HTERT RPE-1 (cell line): ENCODE results near the gene F13B.
"Not testable (repeated sequence)": the region's sequence is repeated elsewhere in the genome, so short reads cannot be mapped to it uniquely, and the experiment has no call there.

Source experiments
- in situ Hi-C: fragments of 300-500 bp; cut with MboI; formaldehyde crosslinking; loops from 4 replicates; pipeline ENCODE4 v1.14.3; 2020; ENCODE audit warnings: low sequenced_read_pairs

F13B gene

DNA sequence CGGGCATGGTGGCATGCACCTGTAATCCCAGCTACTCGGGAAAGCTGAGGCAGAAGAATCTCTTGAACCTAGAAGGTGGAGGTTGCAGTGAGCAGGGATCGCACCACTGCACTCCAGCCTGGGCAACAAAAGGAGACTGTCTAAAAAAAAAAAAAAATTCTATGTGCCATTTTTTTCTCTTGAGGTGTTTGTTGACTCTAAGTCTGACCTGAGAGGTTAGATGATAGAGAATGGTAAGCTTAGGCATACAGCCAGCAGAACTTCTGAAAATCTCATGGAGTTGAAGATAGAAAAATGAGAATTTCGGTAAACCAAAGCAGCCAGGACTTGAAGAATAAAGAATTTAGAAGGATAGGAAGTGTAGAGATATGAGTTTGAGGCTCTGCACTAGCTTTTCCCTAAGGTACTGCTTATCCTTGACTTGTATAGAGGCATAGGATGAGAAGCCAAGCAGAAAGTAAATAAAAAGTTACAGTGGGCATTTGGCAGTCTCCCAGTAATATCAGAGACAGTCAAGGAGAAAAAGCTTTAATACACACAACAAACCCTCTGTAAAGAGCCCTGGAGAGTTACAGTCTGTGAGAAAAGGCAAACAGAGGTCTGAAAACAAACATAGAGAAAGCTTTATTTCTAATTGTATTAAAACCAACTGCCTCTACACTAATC is 24.3 kb downstream of the F13B start:
- in situ Hi-C loops = no loop called here

DNA sequence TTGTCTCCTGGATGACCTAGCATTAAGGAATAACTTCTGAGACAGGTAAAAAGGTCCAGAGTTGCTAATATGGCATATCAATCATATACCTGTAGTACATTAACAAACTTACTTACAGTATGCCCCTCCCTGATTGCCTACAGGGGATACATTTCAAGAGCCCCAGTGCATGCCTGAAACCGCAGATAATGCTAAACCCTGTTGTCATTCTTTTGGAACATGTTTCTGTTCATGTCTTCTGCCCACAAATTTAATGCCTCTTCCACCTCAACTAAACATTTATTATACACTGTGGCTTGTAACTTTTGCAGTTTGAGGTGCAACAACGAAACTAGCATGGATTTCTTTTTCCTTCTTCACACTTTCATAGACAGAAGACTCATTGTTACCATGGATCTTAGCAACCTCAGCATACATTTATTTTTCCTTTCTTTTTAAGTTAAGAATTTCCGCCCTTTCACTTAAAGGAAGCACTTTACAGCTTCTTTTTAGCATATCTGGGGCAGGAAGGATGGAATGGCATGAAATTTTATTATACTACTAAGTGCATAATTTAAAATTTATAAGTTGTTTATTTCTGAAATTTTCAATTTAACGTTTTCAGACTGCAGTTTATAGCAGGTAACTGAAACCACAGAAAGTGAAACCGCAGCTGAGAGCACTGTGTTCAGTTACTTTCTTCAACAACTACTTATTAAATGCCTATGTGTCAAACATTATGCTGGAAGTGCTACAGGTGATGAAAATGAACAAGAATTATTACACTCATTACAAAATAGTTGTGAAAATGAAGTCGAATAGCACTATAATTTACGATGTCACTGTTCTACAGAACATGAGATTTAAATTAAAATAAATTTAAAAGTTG is 25.3 kb downstream of the F13B start:
- in situ Hi-C loops = no loop called here

DNA sequence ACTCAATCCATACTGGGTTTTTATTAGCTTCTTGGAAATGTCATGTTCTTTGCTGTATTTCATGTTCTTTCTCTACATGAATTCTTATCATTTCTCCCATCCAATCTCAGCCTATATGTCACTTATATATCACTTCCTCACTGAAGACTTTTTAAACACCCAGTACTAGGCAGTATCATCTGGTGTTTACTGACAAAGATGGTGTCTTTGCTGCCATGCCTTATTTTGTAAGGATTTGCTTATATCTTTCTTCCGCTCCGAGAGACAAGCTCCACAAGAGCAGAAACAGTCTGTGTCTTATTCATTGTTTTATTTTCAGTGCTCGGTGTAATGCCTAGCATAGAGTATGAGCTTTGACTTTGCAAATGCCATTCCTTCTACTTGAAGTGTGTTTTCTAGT is 30.2 kb downstream of the F13B start:
- in situ Hi-C loops = no loop called here

DNA sequence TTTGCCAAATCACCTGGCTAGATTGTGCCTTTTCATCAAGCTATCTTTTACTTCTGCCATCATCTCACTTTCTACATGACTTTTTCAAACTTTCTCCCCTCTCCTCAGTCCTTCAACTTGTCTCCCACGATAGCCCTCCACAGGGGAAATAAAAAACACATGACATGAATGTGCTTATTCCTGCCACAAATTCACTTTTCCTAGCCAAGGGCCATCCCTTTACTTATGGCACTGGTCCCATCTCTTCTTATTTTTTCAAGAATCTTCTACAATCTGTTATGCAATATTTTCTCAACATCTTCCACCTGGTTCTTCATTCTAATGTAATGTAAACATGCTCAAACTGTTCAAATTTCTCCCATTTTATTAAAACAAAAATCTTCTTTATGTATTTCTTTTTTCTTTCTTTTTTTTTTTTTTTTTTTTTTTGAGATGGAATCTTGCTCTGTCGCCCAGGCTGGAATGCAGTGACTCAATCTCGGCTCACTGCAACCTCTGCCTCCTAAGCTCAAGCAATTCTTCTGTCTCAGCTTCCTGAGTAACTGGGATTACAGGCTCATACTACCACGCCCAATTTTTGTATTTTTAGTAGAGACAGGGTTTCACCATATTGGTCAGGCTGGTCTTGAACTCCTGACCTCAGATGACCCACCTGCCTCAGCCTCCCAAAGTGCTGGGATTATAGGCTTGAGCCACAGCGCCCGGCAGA is 32.3 kb downstream of the F13B start:
- in situ Hi-C loops = not testable (repeated sequence)

DNA sequence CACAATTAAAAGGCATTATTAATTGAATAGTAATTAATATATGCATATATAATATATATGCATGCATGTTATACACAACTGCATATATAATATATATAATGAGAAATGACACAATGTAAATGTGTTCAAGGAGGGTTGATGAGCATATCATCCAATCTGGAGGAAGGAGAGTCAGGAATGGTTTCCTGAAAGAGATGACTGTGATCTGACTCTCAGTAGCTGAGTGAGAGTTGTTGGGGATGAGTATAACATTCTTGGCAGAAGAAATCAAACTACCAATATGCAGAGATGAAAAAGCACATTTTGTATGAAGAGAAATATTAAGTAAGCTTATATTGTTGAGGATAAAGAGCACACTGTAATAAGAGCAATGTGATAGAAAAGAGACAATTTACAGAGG is 37.3 kb downstream of the F13B start:
- in situ Hi-C loops = no loop called here

DNA sequence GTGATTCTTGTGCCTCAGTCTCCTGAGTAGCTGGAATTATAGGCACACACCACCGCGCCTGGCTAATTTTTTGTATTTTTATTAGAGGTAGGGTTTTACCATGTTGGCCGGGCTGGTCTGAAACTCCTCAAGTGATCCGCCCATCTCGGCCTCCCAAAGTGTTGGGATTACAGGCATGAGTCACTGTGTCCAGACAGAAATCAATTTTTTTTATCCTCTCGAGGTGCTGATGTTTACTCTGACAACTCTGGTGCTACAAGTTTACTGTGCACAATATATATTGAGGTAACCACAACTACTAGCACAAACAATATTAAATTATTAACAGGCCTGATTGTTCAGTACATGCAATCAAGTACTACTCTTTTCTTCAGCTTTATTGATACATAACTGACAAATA is 39.7 kb downstream of the F13B start:
- in situ Hi-C loops = no loop called here

DNA sequence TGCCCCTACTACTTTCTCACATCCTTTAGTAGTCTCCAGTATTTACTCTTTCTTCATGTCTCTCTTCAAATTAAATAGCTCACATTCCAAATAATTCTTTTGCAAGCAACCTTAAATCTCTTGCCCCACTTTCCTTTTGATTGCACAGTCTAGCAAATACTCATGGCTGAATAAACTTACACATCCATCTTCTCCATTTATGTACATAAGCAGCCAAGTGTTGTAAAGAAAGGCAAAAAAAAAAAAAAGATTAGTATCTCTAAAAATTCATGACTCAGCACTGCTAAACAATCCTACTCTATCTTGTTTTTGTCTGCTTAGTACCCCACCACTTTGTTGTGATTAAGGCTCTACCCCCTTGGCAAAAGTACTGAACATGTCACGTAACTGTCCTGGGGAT is 42.6 kb downstream of the F13B start:
- in situ Hi-C loops = no loop called here

DNA sequence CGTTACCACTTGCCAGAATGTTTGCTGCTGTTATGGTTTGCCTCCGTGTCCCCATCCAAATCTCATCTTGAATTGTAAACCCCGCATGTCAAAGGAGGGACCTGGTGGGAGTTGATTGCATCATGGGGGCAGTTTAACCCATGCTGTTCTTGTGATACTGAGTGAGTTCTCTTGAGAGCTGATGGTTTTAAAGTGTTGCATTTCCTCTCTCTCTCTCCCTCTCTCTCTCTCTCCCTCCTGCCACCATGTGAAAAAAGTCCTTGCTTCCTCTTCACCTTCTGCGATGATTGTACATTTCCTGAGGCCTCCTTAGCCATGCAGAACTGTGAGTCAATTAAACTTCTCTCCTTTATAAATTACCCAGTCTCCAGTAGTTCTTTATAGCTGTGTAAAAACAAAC is 45.3 kb downstream of the F13B start:
- in situ Hi-C loops = no loop called here

DNA sequence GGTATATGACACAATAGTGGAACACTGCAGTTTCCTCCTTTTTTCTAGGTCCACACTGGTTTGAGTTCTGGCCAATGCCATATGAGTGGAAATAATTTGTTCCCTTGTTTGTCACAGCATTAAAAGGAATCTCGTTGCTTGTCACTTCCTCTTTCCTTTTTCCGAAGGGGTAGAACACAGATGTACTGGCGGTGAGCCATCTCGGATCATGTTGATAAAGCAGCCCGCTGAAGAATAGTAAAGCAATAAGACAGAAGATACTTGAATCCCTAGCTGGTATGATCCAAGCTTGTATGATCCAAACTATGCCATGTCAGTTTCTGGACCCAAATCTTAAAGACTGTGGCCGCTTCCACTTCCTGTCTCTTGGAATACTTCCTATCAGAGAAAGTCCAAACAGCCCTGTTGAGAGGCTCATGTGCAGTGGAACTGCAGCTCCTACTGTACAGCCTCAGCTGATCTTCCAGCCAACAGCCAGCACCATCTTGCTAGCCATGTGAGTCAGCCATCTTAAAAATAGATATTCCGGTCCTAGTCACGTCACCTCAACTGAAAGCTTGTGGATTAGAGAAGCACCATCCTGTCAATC is 49.4 kb downstream of the F13B start:
- in situ Hi-C loops = no loop called here

DNA sequence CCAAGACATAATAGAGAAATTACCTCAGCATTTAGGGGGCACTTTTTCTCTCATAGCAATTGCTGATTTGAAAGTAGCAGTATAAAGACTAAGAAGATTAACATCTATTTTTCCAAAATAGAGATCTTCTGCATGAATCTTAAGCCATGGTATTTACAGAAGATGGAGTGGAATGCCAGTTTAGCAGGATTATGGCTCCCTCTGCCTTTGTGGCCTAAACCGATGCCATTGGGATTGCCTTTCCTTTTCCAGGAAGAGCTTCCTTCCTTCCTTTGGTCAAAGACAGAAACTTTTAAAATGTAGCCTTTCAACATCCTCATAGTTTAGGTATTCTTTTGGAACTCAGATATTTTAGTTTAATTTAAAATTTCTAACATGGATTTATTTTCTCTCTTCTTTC is 50.3 kb downstream of the F13B start:
- in situ Hi-C loops = no loop called here

DNA sequence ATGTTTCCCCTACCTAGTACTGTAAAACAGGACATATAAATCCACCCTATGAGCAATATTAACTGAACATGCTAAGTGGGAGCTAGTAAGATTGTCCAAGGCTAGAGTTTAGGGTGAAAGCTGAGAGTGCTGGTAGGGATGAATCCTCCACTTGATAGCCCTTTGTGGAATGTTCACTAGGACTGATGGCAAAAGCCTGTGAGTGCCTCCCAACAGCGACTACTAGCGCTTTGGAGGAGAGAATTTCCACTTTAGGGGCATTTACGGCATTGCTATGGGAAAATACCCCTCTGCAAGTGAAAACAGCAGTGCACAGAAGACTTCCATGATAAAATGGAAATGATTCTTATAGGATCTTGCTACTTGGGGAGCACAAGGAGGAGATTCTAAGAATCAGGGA is 53.8 kb downstream of the F13B start:
- in situ Hi-C loops = no loop called here

DNA sequence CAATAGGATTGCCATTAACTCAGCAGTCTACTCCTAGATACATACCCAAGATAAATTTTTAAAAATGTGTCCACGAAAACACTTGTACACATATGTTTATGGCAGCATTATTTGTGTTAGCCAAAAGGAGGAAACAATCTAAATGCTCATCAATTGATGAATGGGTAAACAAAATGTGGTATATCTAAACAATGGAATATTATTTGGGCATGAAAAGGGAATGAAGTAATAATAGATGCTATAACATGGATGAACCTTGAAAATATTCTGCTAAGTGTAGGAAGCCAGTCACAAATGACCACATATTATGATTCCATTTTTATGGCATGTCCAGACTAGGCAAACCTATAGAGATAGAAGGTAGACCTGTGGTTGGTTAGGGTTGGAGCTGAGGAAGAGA is 55.4 kb downstream of the F13B start:
- in situ Hi-C loops = no loop called here

DNA sequence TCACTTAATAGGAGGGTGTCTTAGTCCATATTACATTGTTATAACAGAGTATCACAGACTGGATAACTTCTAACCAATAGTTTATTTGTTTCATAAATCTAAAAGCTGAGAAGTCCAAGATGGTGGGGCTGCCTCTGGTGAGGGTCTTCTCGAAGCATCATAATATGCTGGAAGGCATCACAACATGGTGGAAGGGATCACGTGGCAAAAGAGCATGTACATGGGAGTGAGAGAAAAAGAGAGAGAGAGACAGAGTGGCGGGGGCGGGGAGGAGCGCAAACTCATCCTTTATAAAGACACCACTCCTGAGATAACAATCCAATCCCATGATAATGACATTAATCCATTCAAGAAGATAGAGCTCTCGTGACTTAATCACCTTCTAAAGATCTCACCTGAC is 58.2 kb downstream of the F13B start:
- in situ Hi-C loops = no loop called here

DNA sequence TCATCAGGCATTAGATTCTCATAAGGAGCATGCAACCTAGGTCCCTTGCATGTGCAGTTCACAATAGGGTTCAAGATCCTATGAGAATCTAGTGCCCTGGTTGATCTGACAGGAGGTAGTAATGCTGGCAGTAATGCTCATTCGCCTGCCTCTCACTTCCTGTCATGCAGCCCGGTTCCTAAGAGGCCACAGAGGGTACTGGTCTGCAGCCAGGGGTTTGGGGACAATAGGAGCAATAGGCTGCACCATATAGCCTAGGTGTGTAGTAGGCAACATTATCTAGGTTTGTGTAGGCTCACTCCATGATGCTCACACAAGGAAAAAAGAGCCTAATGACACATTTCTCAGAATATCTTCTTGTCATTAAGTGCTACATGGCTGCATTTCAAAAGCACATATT is 63.9 kb downstream of the F13B start:
- in situ Hi-C loops = no loop called here

DNA sequence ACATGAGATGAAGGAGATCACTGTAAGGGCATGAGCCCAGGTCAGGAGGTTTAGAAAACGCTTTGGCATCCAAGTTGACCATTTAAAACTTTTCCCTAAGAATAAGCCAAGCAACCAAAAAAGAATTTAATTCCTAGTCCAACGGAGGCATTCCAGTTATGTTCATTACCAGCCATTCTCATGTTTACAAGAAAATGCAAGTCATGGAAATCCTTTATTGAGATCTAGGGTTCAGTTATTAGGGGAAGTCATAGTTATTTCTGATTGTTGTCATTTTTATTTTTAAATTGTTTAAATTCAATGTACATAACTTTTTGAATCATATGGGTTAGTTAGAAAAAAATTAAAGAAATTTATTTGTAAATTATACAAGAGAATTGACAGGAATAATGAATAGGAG is 65.2 kb downstream of the F13B start:
- in situ Hi-C loops = no loop called here

DNA sequence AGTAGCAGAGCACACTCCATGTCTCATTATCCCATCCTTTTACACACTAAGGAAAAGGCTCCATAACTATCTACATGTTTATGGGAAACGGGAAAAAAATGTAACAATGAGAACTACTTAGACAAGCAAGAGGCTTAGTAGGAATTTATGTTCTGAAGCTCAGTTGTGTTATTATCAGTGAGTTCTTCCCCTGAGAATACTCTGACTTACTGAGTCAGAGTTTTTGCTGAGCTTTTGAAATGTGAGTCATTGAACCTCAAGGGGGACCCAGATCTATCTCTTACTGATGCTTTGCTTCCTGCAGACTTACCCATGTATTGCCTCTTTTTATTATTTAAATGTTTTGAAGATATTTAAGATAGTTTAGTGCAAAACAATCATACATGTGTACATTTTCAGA is 69.6 kb downstream of the F13B start:
- in situ Hi-C loops = no loop called here

DNA sequence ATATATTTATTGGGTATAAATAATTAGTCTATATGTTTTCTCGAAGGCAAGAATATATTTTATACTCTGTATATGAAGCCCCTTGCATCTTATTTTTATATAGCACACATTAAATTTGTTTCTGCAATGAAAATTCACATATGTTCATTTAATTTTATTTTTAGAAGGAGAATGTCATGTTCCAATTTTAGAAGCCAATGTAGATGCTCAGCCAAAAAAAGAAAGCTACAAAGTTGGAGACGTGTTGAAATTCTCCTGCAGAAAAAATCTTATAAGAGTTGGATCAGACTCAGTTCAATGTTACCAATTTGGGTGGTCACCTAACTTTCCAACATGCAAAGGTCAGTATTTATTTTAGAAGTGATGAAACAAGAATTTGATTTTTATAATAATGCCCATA is 73.1 kb downstream of the F13B start:
- in situ Hi-C loops = no loop called here

DNA sequence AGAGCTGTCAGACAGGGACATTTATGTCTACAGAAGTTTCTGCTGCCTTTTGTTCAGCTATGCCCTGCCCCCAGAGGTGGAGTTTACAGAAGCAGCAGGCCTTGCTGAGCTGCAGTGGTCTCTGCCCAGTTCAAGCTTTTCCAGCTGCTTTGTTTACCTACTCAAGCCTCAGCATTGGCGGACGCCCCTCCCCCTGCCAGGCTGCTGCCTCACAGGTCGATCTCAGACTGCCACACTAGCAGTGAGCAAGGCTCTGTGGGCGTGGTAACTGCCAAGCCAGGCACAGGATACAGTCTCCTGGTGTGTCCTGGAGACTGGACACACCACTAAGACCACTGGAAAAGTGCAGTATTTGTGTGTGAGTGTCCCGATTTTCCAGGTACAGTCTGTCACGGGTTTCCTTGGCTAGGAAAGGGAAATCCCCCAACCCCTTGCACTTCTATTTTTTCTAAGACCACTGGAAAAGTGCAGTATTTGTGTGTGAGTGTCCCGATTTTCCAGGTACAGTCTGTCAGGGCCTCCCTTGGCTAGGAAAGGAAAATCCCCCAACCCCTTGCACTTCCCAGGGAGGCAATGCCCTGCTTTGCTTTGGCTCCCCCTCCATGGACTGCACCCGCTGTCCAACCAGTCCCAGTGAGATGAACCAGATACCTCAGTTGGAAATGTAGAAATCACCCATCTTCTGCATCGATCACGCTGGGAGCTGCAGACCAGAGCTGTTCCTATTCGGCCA is 75.0 kb downstream of the F13B start:
- in situ Hi-C loops = not testable (repeated sequence)
